HCT116 (cell line): ENCODE measurements around the gene MZT1. TPM values are rescaled to one million over a fixed set of nuclear protein-coding genes. Genes with fewer than 3 reads are reported as not detected.

ENCODE experiments used
- ATAC-seq: fragments of 200-7000 bp; cut with Tn5 transposase; 2 replicates; pipeline ENCODE4 v1.9.1; 2020; ENCODE audit warnings: mild to moderate bottlenecking, moderate library complexity
- BruUV-seq: library from RNA; stranded (reverse); fragments of 400-500 nt; replicated peaks from 2 replicates; lab custom pipeline; 2021; lab: Mats Ljungman, UMichigan
- CTCF ChIA-PET: fragments of 300-600 bp; sonication (Branson Sonifier 250); formaldehyde crosslinking; loops from one replicate; lab custom pipeline; 2021; ENCODE audit warnings: antibody characterized with exemption; lab: Charles Lee
- POLR2A ChIA-PET: fragments of 300-600, 350-600 bp; sonication (Branson Sonifier 250); formaldehyde crosslinking; loops from one replicate; lab custom pipeline; 2021; ENCODE audit warnings: antibody characterized with exemption; lab: Charles Lee
- RAD21 ChIA-PET, 2 experiments: fragments of 300-600 bp; sonication (Branson Sonifier 250); formaldehyde crosslinking; loops; one replicate each; lab custom pipeline; 2023; ENCODE audit warnings: low total read pairs in 2 of 2; ENCODE audit not compliant: uncharacterized antibody in 2 of 2, unreplicated experiment in 2 of 2, low non-redundant PET in 1 of 2; lab: Charles Lee
- DNase-seq: peaks from one replicate; pipeline ENCODE4 v3.0.0-alpha.2; 2010; ENCODE audit warnings: low read depth, low spot score
- H2AFZ ChIP-seq: fragments of 200-600 bp; shearing (Covaris generic), sonication (generic); 2 replicates; pipeline ENCODE4 v1.6.1; 2017; ENCODE audit warnings: low read depth, mixed run types, mixed read lengths, antibody characterized with exemption, low read length; ENCODE audit not compliant: poor library complexity, severe bottlenecking
- H3K27ac ChIP-seq: 2 replicates; pipeline ENCODE4 v1.5.1; 2012; ENCODE audit warnings: low read depth, low read length
- H3K27me3 ChIP-seq: fragments of 200-600 bp; sonication (generic); 2 replicates; pipeline ENCODE4 v1.6.1; 2016; ENCODE audit warnings: mixed run types, low read length, mixed read lengths; ENCODE audit not compliant: insufficient read depth
- H3K36me3 ChIP-seq, 2 experiments: fragments of 200-500 bp in 1 of 2; fragments of 200-600 bp in 1 of 2; sonication (Bioruptor generic) in 1 of 2; sonication (generic) in 1 of 2; 2 replicates each; pipeline versions ENCODE4 v1.5.1 to v1.6.1; 2014 to 2016; ENCODE audit warnings: low read length in 2 of 2, inconsistent platforms in 1 of 2, mixed read lengths in 1 of 2, mixed run types in 1 of 2; ENCODE audit not compliant: insufficient read depth in 2 of 2, control insufficient read depth in 1 of 2
- H3K4me1 ChIP-seq, 2 experiments: fragments of 200-600 bp in 1 of 2; sonication (generic) in 1 of 2; 2 replicates each; pipeline versions ENCODE4 v1.5.1 to v1.6.1; 2012 to 2017; ENCODE audit warnings: low read length in 2 of 2, inconsistent platforms in 1 of 2, mild to moderate bottlenecking in 1 of 2, mixed read lengths in 1 of 2, mixed run types in 1 of 2, moderate library complexity in 1 of 2; ENCODE audit not compliant: insufficient read depth in 2 of 2, control insufficient read depth in 1 of 2
- H3K4me2 ChIP-seq: fragments of 200-600 bp; sonication (generic); 2 replicates; pipeline ENCODE4 v1.6.1; 2017; ENCODE audit warnings: mixed run types, low read length, mixed read lengths
- H3K4me3 ChIP-seq, 2 experiments: fragments of 200-600 bp in 1 of 2; sonication (generic) in 1 of 2; replicated peaks in 1 of 2; 2 replicates each; pipeline ENCODE4 v1.5.1; 2011 to 2016; ENCODE audit warnings: low read length in 2 of 2, control low read depth in 1 of 2, low read depth in 1 of 2, mild to moderate bottlenecking in 1 of 2, mixed read lengths in 1 of 2, mixed run types in 1 of 2
- H3K79me2 ChIP-seq: fragments of 200-600 bp; sonication (generic); 2 replicates; pipeline ENCODE4 v1.6.1; 2017; ENCODE audit warnings: mild to moderate bottlenecking, mixed run types, low read length, moderate library complexity, mixed read lengths; ENCODE audit not compliant: insufficient read depth
- H3K9ac ChIP-seq: fragments of 200-600 bp; sonication (generic); 2 replicates; pipeline ENCODE4 v1.6.1; 2016; ENCODE audit warnings: low read length, mixed read lengths
- H3K9me2 ChIP-seq: fragments of 200-600 bp; sonication (generic), shearing (Covaris generic); 2 replicates; pipeline ENCODE4 v1.6.1; 2017; ENCODE audit warnings: mixed run types, mild to moderate bottlenecking, moderate library complexity; ENCODE audit not compliant: insufficient read depth
- H3K9me3 ChIP-seq, 2 experiments: fragments of 200-500 bp in 1 of 2; fragments of 200-600 bp in 1 of 2; sonication (Bioruptor generic) in 1 of 2; sonication (generic) in 1 of 2; 2 replicates each; pipeline ENCODE4 v1.6.1; 2014 to 2017; ENCODE audit warnings: low read length in 2 of 2, mixed read lengths in 2 of 2, inconsistent platforms in 1 of 2, low read depth in 1 of 2, mild to moderate bottlenecking in 1 of 2, mixed run types in 1 of 2, moderate library complexity in 1 of 2; ENCODE audit not compliant: control insufficient read depth in 1 of 2, insufficient read depth in 1 of 2
- H4K20me1 ChIP-seq: fragments of 200-600 bp; sonication (generic), shearing (Covaris generic); 2 replicates; pipeline ENCODE4 v1.6.1; 2017; ENCODE audit warnings: mixed run types, mild to moderate bottlenecking, moderate library complexity; ENCODE audit not compliant: insufficient read depth
- CBX3 ChIP-seq: IDR thresholded peaks from 2 replicates; pipeline ENCODE4 v1.6.1; 2012; ENCODE audit warnings: low read depth
- CEBPB ChIP-seq: IDR thresholded peaks from 2 replicates; pipeline ENCODE4 v1.6.1; 2012; ENCODE audit warnings: low read depth
- FOSL1 ChIP-seq: IDR thresholded peaks from 2 replicates; pipeline ENCODE4 v1.6.1; 2012; ENCODE audit warnings: low read depth
- JUND ChIP-seq: IDR thresholded peaks from 2 replicates; pipeline ENCODE4 v1.6.1; 2012
- POLR2A ChIP-seq: IDR thresholded peaks from 2 replicates; pipeline ENCODE4 v1.7.0; 2011; ENCODE audit warnings: borderline replicate concordance; ENCODE audit not compliant: insufficient read depth, insufficient read length; ENCODE audit errors: extremely low read depth
- SIN3A ChIP-seq: IDR thresholded peaks from 2 replicates; pipeline ENCODE4 v1.6.1; 2012; ENCODE audit warnings: low read depth
- SRF ChIP-seq: IDR thresholded peaks from 2 replicates; pipeline ENCODE4 v1.6.1; 2012; ENCODE audit warnings: low read depth
- TCF7L2 ChIP-seq: IDR thresholded peaks from 2 replicates; pipeline ENCODE4 v1.7.0; 2011; ENCODE audit warnings: borderline replicate concordance, inconsistent platforms; ENCODE audit not compliant: insufficient read depth, insufficient read length; ENCODE audit errors: extremely low read depth
- ZFX ChIP-seq: fragments of 450-650 bp; IDR thresholded peaks from 2 replicates; pipeline ENCODE4 v1.6.1; 2017
- intact Hi-C: fragments of 100-400 bp; cut with micrococcal nuclease; formaldehyde crosslinking; loops from 2 replicates; pipeline ENCODE4 v1.10.0; 2022
- total RNA-seq: library from RNA; stranded (reverse); gene quantifications from one replicate; pipeline ENCODE4 v1.2.1, GENCODE V29; 2021; ENCODE audit not compliant: unreplicated experiment
- TF ChIP-seq, protein P1 (sequence below): IDR thresholded peaks from 2 replicates; pipeline ENCODE4 v1.6.1; 2011; ENCODE audit warnings: mild to moderate bottlenecking, low read length, moderate library complexity; ENCODE audit not compliant: insufficient replicate concordance; ENCODE audit errors: extremely low read depth
- TF ChIP-seq, protein P2 (sequence below): IDR thresholded peaks from 2 replicates; pipeline ENCODE4 v1.6.1; 2012; ENCODE audit warnings: low read depth
- TF ChIP-seq, protein P3 (sequence below): IDR thresholded peaks from 2 replicates; pipeline ENCODE4 v1.6.1; 2012

The MZT1 gene
- total RNA-seq, 1 experiment from 2014 or later = 19.0 TPM

DNA sequence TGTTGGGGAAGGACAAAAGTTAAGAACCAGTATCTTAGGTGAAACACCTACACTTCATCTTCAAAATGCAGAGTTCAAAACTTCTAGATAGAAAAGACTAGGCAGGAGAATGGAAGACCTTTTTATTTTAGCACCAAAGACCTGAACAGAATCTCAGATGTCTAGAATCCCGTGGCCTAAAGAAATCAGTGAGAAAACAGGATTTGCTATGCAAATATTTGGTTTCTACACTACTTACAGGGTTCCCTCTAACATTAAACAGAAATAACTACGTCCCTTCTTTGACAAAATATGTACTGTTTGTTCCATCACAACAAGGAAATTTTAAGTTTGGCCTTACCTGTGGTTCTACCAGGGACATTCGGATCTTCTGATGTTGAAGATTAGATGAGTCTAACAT lies 32.8 kb upstream of the MZT1 start:
- ChIA-PET RAD21 (no interaction called here), POLR2A (no interaction called here)
- H3K27ac ChIP-seq = no peak overlapping the region
- H3K79me2 ChIP-seq = peaks cover 10% of the 10 kb centered on the region
- H2AFZ ChIP-seq = no peak overlapping the region
- H3K9ac ChIP-seq = no peak overlapping the region
- intact Hi-C loops = no loop called here
- H3K9me3 ChIP-seq = no peaks in the 10 kb centered on the region
- H3K9me2 ChIP-seq = no peaks in the 10 kb centered on the region
- no peak for ATAC-seq
- H4K20me1 ChIP-seq = no peaks in the 10 kb centered on the region
- no peak overlapping the region for H3K4me3 ChIP-seq
- TF ChIP-seq POLR2A = no peak
- no peak for TF ChIP-seq JUND
- TF ChIP-seq, protein P1, sequence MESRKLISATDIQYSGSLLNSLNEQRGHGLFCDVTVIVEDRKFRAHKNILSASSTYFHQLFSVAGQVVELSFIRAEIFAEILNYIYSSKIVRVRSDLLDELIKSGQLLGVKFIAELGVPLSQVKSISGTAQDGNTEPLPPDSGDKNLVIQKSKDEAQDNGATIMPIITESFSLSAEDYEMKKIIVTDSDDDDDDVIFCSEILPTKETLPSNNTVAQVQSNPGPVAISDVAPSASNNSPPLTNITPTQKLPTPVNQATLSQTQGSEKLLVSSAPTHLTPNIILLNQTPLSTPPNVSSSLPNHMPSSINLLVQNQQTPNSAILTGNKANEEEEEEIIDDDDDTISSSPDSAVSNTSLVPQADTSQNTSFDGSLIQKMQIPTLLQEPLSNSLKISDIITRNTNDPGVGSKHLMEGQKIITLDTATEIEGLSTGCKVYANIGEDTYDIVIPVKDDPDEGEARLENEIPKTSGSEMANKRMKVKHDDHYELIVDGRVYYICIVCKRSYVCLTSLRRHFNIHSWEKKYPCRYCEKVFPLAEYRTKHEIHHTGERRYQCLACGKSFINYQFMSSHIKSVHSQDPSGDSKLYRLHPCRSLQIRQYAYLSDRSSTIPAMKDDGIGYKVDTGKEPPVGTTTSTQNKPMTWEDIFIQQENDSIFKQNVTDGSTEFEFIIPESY = no peak
- no peak for TF ChIP-seq ZFX
- TF ChIP-seq, protein P2, sequence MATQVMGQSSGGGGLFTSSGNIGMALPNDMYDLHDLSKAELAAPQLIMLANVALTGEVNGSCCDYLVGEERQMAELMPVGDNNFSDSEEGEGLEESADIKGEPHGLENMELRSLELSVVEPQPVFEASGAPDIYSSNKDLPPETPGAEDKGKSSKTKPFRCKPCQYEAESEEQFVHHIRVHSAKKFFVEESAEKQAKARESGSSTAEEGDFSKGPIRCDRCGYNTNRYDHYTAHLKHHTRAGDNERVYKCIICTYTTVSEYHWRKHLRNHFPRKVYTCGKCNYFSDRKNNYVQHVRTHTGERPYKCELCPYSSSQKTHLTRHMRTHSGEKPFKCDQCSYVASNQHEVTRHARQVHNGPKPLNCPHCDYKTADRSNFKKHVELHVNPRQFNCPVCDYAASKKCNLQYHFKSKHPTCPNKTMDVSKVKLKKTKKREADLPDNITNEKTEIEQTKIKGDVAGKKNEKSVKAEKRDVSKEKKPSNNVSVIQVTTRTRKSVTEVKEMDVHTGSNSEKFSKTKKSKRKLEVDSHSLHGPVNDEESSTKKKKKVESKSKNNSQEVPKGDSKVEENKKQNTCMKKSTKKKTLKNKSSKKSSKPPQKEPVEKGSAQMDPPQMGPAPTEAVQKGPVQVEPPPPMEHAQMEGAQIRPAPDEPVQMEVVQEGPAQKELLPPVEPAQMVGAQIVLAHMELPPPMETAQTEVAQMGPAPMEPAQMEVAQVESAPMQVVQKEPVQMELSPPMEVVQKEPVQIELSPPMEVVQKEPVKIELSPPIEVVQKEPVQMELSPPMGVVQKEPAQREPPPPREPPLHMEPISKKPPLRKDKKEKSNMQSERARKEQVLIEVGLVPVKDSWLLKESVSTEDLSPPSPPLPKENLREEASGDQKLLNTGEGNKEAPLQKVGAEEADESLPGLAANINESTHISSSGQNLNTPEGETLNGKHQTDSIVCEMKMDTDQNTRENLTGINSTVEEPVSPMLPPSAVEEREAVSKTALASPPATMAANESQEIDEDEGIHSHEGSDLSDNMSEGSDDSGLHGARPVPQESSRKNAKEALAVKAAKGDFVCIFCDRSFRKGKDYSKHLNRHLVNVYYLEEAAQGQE = no peak
- TF ChIP-seq, protein P3, sequence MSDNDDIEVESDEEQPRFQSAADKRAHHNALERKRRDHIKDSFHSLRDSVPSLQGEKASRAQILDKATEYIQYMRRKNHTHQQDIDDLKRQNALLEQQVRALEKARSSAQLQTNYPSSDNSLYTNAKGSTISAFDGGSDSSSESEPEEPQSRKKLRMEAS = no peak
- no peak for TF ChIP-seq CBX3
- no peak for TF ChIP-seq SRF
- no peak for TF ChIP-seq FOSL1
- no peak for TF ChIP-seq SIN3A
- no peak for TF ChIP-seq CEBPB
- TF ChIP-seq TCF7L2 = no peak
- TF ChIP-seq, all 23 proteins: peak for 0
- no TSS peak for BruUV-seq
- Histone ChIP-seq H3K27me3 (no peaks in the 10 kb centered on the region), H3K4me2 (no peak overlapping the region), H3K4me1 (no peaks in the 10 kb centered on the region), H3K36me3 (peaks cover 57 to 63% of the 10 kb centered on the region in 2 experiments)
- CTCF ChIA-PET = no interaction called here
- DNase-seq = no peak
